Measurements from ENCODE around the gene SF3B4.

DNA sequence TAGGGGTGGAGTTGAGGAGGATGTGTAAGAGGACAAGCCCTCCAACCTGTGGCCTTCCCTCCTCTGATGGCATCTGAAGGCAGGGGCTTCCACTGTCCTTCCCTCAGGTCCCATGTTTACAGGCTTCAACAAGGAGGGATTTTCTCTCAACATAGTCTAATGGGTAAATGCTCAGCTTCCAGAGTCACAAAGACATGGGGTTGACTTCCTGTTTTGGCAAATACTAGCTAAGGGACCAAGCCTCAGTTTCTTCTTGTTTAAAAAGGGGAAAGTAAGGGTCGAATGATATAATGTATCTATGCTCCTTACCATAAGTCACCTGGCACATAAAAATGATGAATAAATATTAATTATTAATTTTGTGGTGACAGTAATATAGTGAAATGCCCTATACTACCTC lies 13.1 kb downstream of the SF3B4 start:
- TF ChIP-seq CTCF (conservative IDR thresholded peaks at IDR 0.05; ENCODE audit: low read length) (no peak), EZH2phosphoT487 (IDR thresholded peaks at IDR 0.05; ENCODE audit: borderline replicate concordance, low read depth, low read length) (no peak)
